Measurements from ENCODE around the gene GPR149.

GPR149 gene

DNA sequence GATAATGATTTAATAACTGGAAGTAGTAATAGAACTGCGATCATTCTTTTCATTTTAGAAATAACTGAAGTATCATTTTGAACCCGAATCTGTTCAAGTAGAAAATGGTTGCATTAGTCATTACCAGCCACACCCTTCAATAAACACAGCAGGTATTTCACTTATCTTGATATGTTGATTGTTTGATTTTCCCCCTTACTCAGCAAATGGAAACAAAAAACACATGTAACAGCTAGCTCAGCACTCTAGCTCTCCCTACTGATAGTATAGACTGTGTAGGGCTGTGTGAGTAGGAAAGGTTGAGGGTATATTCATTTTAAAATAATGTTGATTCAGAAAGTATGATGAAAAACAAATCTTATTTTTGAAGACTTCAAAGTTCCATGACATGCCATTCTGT, 1.1 kb upstream of the GPR149 start:
- TF ChIP-seq, protein P1, sequence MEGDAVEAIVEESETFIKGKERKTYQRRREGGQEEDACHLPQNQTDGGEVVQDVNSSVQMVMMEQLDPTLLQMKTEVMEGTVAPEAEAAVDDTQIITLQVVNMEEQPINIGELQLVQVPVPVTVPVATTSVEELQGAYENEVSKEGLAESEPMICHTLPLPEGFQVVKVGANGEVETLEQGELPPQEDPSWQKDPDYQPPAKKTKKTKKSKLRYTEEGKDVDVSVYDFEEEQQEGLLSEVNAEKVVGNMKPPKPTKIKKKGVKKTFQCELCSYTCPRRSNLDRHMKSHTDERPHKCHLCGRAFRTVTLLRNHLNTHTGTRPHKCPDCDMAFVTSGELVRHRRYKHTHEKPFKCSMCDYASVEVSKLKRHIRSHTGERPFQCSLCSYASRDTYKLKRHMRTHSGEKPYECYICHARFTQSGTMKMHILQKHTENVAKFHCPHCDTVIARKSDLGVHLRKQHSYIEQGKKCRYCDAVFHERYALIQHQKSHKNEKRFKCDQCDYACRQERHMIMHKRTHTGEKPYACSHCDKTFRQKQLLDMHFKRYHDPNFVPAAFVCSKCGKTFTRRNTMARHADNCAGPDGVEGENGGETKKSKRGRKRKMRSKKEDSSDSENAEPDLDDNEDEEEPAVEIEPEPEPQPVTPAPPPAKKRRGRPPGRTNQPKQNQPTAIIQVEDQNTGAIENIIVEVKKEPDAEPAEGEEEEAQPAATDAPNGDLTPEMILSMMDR (IDR thresholded peaks at IDR 0.05; ENCODE audit: low read depth, low read length) = no peak
- H3K9me3 ChIP-seq (ENCODE audit: severe bottlenecking) = no peaks in the 10 kb centered on the region
- H3K27me3 ChIP-seq (ENCODE audit: insufficient read depth, low read depth, severe bottlenecking) = no peaks in the 10 kb centered on the region
- no peaks in the 10 kb centered on the region for H3K36me3 ChIP-seq
- no peak for DNase-seq
- no peak overlapping the region for H3K4me3 ChIP-seq (ENCODE audit: low read depth, low read length)
- no peak overlapping the region for H3K27ac ChIP-seq

DNA sequence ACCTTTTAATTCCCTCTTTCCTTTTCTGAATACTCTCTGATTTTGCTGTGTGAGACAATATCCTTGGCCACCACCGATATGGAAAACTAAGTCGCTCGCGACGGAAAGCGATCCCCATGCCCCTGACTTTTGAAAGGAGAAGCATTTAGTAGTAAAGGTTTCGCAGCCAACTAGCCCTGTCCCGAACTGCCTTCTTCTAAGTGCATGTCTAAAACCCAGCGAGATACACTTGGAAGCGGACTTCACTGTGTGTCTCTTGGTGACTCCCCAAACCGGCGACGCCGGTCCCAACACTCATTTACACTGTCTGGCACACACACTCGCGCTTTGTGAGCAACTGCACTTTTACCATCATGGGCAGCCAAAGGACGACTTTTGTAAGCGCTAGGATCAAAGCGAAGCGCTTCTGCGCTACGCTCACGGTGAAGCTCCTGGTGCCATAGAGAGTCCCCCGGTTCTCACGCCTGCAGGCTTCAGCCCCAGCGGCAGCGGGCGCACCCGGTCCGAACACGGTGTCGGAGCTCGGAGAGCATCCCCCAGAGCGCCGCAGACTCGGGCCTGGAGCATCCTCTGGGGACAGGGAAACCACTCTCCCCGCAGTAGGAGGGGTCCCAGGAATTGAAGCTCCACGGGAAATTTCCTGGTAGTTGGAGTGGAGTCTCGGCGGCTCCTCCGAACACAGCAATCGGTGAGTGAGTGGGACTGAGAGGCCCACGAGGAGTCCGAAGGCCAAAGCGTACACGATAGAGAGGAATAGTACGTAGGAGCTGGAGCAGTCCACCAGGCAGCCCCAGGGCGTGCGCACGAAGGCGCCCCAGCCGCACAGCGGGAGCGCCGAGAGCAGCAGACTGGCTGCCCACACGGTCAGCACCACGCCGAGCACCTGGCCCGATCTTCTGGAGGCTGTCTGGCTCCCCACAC, 1.4 kb downstream of the GPR149 start:
- Histone ChIP-seq H3K27ac (peak overlapping the region; percentile 8), H3K36me3 (no peaks in the 10 kb centered on the region), H3K27me3 (ENCODE audit: insufficient read depth, low read depth, severe bottlenecking) (no peaks in the 10 kb centered on the region), H3K9me3 (ENCODE audit: severe bottlenecking) (no peaks in the 10 kb centered on the region), H3K4me3 (ENCODE audit: low read depth, low read length) (peak overlapping the region; percentile 72)
- DNase-seq = peak; percentile 50
- TF ChIP-seq, protein P1 (IDR thresholded peaks at IDR 0.05; ENCODE audit: low read depth, low read length) = peak; percentile 31; the same call in 1 of the 2 replicates

DNA sequence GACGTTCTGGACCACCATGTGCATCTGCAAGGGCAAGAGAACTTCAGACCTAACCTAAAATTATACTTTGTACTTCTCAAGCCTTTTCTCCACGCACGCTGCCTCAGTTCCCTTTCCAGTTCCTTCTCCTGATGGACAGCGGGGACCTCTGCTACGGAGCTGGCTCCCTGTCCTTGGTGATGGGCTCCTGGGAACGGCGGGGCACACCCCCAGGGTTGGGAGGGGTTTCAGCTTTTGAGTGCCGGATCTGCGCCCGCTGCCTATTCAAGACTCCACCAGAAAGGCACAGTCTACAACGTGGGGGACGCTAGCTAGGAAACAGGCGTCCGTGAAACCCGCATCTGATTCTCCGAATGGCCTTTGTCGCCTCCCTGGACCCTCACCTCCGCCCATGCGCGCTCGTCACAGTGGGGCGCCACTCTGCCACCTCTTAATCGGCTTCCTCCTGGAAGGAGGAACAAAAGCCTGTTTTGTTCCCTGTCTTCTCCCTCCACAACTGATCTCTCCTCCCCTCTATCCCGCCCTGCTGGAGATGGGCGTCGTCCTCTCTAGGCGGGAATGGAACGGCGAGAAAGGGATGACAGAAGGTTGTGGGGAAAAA, 2.2 kb downstream of the GPR149 start:
- Histone ChIP-seq H3K4me3 (ENCODE audit: low read depth, low read length) (peak overlapping the region; percentile 72), H3K36me3 (no peaks in the 10 kb centered on the region), H3K27ac (peak overlapping the region; percentile 5; the same call in 1 of the 2 replicates), H3K27me3 (ENCODE audit: insufficient read depth, low read depth, severe bottlenecking) (no peaks in the 10 kb centered on the region), H3K9me3 (ENCODE audit: severe bottlenecking) (no peaks in the 10 kb centered on the region)
- TF ChIP-seq, protein P1 (IDR thresholded peaks at IDR 0.05; ENCODE audit: low read depth, low read length) = no peak
- DNase-seq = peak; percentile 75

DNA sequence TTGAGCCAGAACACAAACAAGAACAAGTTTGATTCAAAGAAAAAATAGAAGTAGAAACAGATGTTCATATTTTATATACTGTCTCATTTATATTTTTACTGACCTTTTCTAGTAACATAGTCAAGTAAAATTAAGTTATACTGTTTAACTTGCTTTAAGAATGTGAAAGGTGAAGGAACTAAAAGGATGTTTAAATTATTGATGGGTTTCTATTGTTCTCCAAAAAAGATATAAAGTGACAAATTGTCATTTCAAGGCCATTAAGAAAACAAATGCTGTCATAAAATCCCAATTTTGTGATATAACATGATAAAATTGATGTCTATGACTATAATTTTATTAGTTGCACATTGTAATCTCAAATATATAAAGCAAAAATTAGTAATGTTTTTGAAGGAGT, 7.3 kb downstream of the GPR149 start:
- no peak for DNase-seq
- no peak overlapping the region for H3K27ac ChIP-seq
- H3K36me3 ChIP-seq = no peaks in the 10 kb centered on the region
- TF ChIP-seq, protein P1 (IDR thresholded peaks at IDR 0.05; ENCODE audit: low read depth, low read length) = no peak
- no peak overlapping the region for H3K4me3 ChIP-seq (ENCODE audit: low read depth, low read length)
- H3K27me3 ChIP-seq (ENCODE audit: insufficient read depth, low read depth, severe bottlenecking) = no peaks in the 10 kb centered on the region
- no peaks in the 10 kb centered on the region for H3K9me3 ChIP-seq (ENCODE audit: severe bottlenecking)

DNA sequence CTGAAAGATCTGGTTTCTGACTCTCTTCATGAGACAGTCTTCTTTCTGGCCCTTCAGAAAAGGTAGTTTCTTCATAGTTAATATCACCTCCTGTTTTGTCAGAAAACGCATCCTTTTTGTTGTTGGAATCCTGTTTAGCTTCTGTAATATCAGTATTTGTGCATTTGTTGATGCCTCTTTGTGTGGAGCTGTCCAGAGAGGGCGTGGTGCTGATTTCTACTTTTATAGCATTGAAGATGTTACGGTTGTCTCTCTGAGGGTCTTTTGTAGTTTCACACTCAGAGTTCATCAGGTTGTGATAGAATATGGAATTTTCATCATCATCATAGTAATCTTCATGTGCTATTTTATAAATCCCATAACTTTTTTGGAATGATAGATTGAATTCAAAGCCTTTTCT, 8.9 kb downstream of the GPR149 start:
- H3K9me3 ChIP-seq (ENCODE audit: severe bottlenecking) = no peaks in the 10 kb centered on the region
- no peak overlapping the region for H3K4me3 ChIP-seq (ENCODE audit: low read depth, low read length)
- TF ChIP-seq, protein P1 (IDR thresholded peaks at IDR 0.05; ENCODE audit: low read depth, low read length) = no peak
- no peaks in the 10 kb centered on the region for H3K27me3 ChIP-seq (ENCODE audit: insufficient read depth, low read depth, severe bottlenecking)
- H3K36me3 ChIP-seq = no peaks in the 10 kb centered on the region
- H3K27ac ChIP-seq = no peak overlapping the region
- DNase-seq = no peak
